K562 (cell line): Measurements from ENCODE around the gene CCDC9. TPM values are rescaled to one million over a fixed set of nuclear protein-coding genes. Genes with fewer than 3 reads are reported as not detected.

Source experiments
- CBFA2T3 ChIP-seq: fragments of 450-650 bp; IDR thresholded peaks from 2 replicates; pipeline ENCODE4 v1.6.1; 2017
- CBFB ChIP-seq: sonication (generic); formaldehyde crosslinking; IDR thresholded peaks from 2 replicates; pipeline ENCODE4 v1.4.0; 2020; ENCODE audit warnings: mild to moderate bottlenecking, missing genetic modification reagents
- HDAC1 ChIP-seq, 2 experiments: fragments of 450-650 bp; IDR thresholded peaks; 2 replicates each; pipeline ENCODE4 v1.6.1; 2016 to 2017; ENCODE audit warnings: inconsistent platforms in 1 of 2, mild to moderate bottlenecking in 1 of 2, moderate library complexity in 1 of 2
- MAZ ChIP-seq, 2 experiments: fragments of 450-650 bp in 1 of 2; sonication (generic) in 1 of 2; formaldehyde crosslinking; IDR thresholded peaks in 1 of 2; conservative IDR thresholded peaks in 1 of 2; 2 replicates each; pipeline versions ENCODE4 v1.4.0 to v1.5.0; 2020; ENCODE audit warnings: mild to moderate bottlenecking in 1 of 2, missing genetic modification reagents in 1 of 2
- MYC ChIP-seq, 2 experiments: fragments of 250-450 bp in 1 of 2; sonication (Bioruptor Pico) in 1 of 2; IDR thresholded peaks; 2 replicates each; pipeline versions ENCODE4 v1.5.1 to v1.6.1; 2012 to 2021; ENCODE audit warnings: low read depth in 2 of 2, borderline replicate concordance in 1 of 2, improper control_type of control experiment in 1 of 2, low read length in 1 of 2, mild to moderate bottlenecking in 1 of 2, moderate library complexity in 1 of 2
- POLR2B ChIP-seq: fragments of 450-650 bp; IDR thresholded peaks from 2 replicates; pipeline ENCODE4 v1.6.1; 2018; ENCODE audit warnings: low read depth; ENCODE audit not compliant: partially characterized antibody
- REST ChIP-seq, 2 experiments: fragments of 450-650 bp; formaldehyde crosslinking in 1 of 2; IDR thresholded peaks; 2 replicates each; pipeline versions ENCODE4 v1.4.0 to v1.6.1; 2014 to 2020; ENCODE audit warnings: mild to moderate bottlenecking in 2 of 2, borderline replicate concordance in 1 of 2, low read depth in 1 of 2
- SOX6 ChIP-seq: fragments of 450-650 bp; IDR thresholded peaks from 2 replicates; pipeline ENCODE4 v1.6.1; 2014; ENCODE audit warnings: mild to moderate bottlenecking
- TFE3 ChIP-seq: fragments of 450-650 bp; formaldehyde crosslinking; IDR thresholded peaks from 2 replicates; pipeline ENCODE4 v1.4.0; 2020; ENCODE audit warnings: mild to moderate bottlenecking, mixed read lengths
- ZEB2 ChIP-seq: fragments of 450-650 bp; IDR thresholded peaks from 2 replicates; pipeline ENCODE4 v1.6.1; 2016
- ZFP36 ChIP-seq: fragments of 150-350 bp; IDR thresholded peaks from 2 replicates; pipeline ENCODE4 v1.6.1; 2018; ENCODE audit warnings: low read length, low read depth; ENCODE audit not compliant: partially characterized antibody
- ZKSCAN3 ChIP-seq: fragments of 250-450 bp; sonication (Bioruptor Pico); IDR thresholded peaks from 2 replicates; pipeline ENCODE4 v1.4.0; 2020
- ZNF395 ChIP-seq: fragments of 200-800 bp; sonication (Bioruptor generic); IDR thresholded peaks from 2 replicates; pipeline ENCODE4 v1.6.1; 2017; ENCODE audit warnings: missing genetic modification characterization, missing compliant biosample characterization
- ZNF431 ChIP-seq: sonication (generic); formaldehyde crosslinking; IDR thresholded peaks from 2 replicates; pipeline ENCODE4 v1.8.0; 2022; ENCODE audit warnings: mild to moderate bottlenecking, missing genetic modification reagents
- polyA plus RNA-seq, 8 experiments: library from polyadenylated mRNA; depleted of rRNA in 4 of 8; stranded (reverse) in 5 of 8; unstranded in 3 of 8; fragments of >200 nt; fragmentation: Nextera tagmentation in 2 of 8; fragmentation: Illumina TruSeq in 1 of 8; extraction: Ambion mirVana in 2 of 8; extraction: Trizol in 1 of 8; gene quantifications; 2 replicates each; pipeline versions ENCODE4 v1.2.1 to v1.2.3, GENCODE V29; 2011 to 2014; ENCODE audit warnings: inconsistent platforms in 1 of 8, missing spikeins in 1 of 8
- total RNA-seq, 7 experiments: library from RNA; depleted of rRNA in 6 of 7; stranded (reverse); fragments of >200 nt in 6 of 7; fragmentation: Illumina TruSeq in 2 of 7; extraction: Trizol in 2 of 7; gene quantifications; 2 replicates each; pipeline versions ENCODE4 v1.2.1 to v1.2.3, GENCODE V29; 2011 to 2021; ENCODE audit warnings: low replicate concordance in 1 of 7

The CCDC9 gene
- total and polyA plus RNA-seq, 9 of the 15 experiments (the other 6 are each of a cell fraction or from before 2014, with no cell fraction given) = 0.23 to 38.6 (median 8.4) TPM

- no peak for TF ChIP-seq SOX6
- TF ChIP-seq ZKSCAN3 (CRISPR knock-in tag) = no peak
- TF ChIP-seq HDAC1 (IDR thresholded peaks at IDR 0.05) = peak in 1 of 2 experiments; percentile 92; a peak in 2 of 4 replicates
- peak; percentile 63 for TF ChIP-seq MYC (IDR thresholded peaks at IDR 0.05; ENCODE audit: low read depth, low read length)
- no peak for TF ChIP-seq MYC (CRISPR knock-in tag; IDR thresholded peaks at IDR 0.05; ENCODE audit: borderline replicate concordance, low read depth)
- no peak for TF ChIP-seq TFE3 (CRISPR knock-in tag)
- TF ChIP-seq POLR2B = peak; percentile 76
- TF ChIP-seq ZFP36 = no peak
- no peak for TF ChIP-seq CBFA2T3
- TF ChIP-seq CBFB (CRISPR knock-in tag) = no peak
- TF ChIP-seq ZNF395 = 0 out of 2 replicates have a peak, but pooled peaks have one; percentile 37
- TF ChIP-seq ZNF431 (CRISPR knock-in tag) = no peak
- peak; percentile 36 to 65; a peak in 3 of 4 replicates for TF ChIP-seq MAZ (CRISPR knock-in tag; conservative IDR thresholded peaks at IDR 0.05 in 1 of 2, IDR thresholded peaks at IDR 0.05 in 1 of 2)
- no peak for TF ChIP-seq ZEB2
- no peak for TF ChIP-seq REST (IDR thresholded peaks at IDR 0.05; ENCODE audit: borderline replicate concordance)
- TF ChIP-seq REST (CRISPR knock-in tag; IDR thresholded peaks at IDR 0.05; ENCODE audit: low read depth) = no peak
Measured at GRCh38 chr19:47274071-47274890, 18.0 kb downstream of the CCDC9 start, which contains the start of gene INAFM1 (continued).
